ENCODE results near the gene TSGA10.
A peak's percentile ranks its signal among the peaks of the same experiment; 100 is the strongest.

GRCh38 chr2:99180755-99181623, 26.2 kb upstream of the TSGA10 start, which contains the start of the genes MITD1 and MRPL30:
- TF ChIP-seq CTCF (IDR thresholded peaks at IDR 0.05 in 4 of 5, conservative IDR thresholded peaks at IDR 0.05 in 1 of 5) = no peak
- peak; percentile 29 to 73 for TF ChIP-seq POLR2A (IDR thresholded peaks at IDR 0.05)

Data from gastrocnemius medialis (tissue), 4 donors.